ENCODE measurements around the gene SEMA3C. TPM values are rescaled to one million over a fixed set of nuclear protein-coding genes. Genes with fewer than 3 reads are reported as not detected.

Gene SEMA3C
- total and polyA plus RNA-seq, 8 donors = 0.28 to 11.3 (median 1.0) TPM

GRCh38 chr7:80830584-80831285, 88.1 kb downstream of the SEMA3C start:
- 73 to 75% methylated on average over 3 of the region's 3 CpGs for WGBS, 2 donors
- DNase-seq (no peak), FAIRE-seq (no peak), ATAC-seq (peak in 1 of 4 donors; percentile 16)
- no peak for TF ChIP-seq CTCF (IDR thresholded peaks at IDR 0.05)
- Histone ChIP-seq H3K27ac (no peak overlapping the region), H3K27me3 (no peaks in the 10 kb centered on the region), H3K9me3 (no peaks in the 10 kb centered on the region), H3K4me1 (no peaks in the 10 kb centered on the region), H3K36me3 (no peaks in the 10 kb centered on the region), H3K4me3 (no peak overlapping the region)
- intact Hi-C loops (cut with DNase I) = no loop called here

- Histone ChIP-seq H3K4me3 (no peak overlapping the region), H3K9me3 (no peaks in the 10 kb centered on the region), H3K27me3 (no peaks in the 10 kb centered on the region), H3K27ac (no peak overlapping the region), H3K4me1 (no peaks in the 10 kb centered on the region), H3K36me3 (no peaks in the 10 kb centered on the region)
- no peak for DNase-seq
- FAIRE-seq = no peak
- intact Hi-C loops (cut with DNase I) = no loop called here
- WGBS, 2 donors = 41 to 53% methylated on average over 1 of the region's 1 CpG
- TF ChIP-seq CTCF (IDR thresholded peaks at IDR 0.05) = no peak
- no peak for ATAC-seq
Measured at GRCh38 chr7:80830010-80830409, 88.8 kb downstream of the SEMA3C start.

GRCh38 chr7:80829527-80829926, 89.3 kb downstream of the SEMA3C start:
- DNase-seq (no peak), ATAC-seq (no peak), FAIRE-seq (no peak)
- TF ChIP-seq CTCF (IDR thresholded peaks at IDR 0.05) = no peak
- H3K4me3 ChIP-seq = no peak overlapping the region
- no peak overlapping the region for H3K27ac ChIP-seq
- H3K9me3 ChIP-seq = no peaks in the 10 kb centered on the region
- WGBS, 2 donors = 77 to 93% methylated on average over 3 of the region's 3 CpGs
- H3K27me3 ChIP-seq = no peaks in the 10 kb centered on the region
- H3K4me1 ChIP-seq = no peaks in the 10 kb centered on the region
- intact Hi-C loops (cut with DNase I) = no loop called here
- H3K36me3 ChIP-seq = no peaks in the 10 kb centered on the region

- Histone ChIP-seq H3K27ac (no peak overlapping the region), H3K4me1 (no peaks in the 10 kb centered on the region), H3K27me3 (no peaks in the 10 kb centered on the region), H3K4me3 (no peak overlapping the region), H3K9me3 (no peaks in the 10 kb centered on the region), H3K36me3 (no peaks in the 10 kb centered on the region)
- TF ChIP-seq CTCF (IDR thresholded peaks at IDR 0.05) = no peak
- WGBS, 2 donors = 6 to 12% methylated on average over 1 of the region's 1 CpG
- intact Hi-C loops (cut with DNase I) = no loop called here
- peak in 2 of 4 donors; percentile 40 to 68 for ATAC-seq
- DNase-seq = no peak
- FAIRE-seq = no peak
Measured at GRCh38 chr7:80827239-80827633, 91.6 kb downstream of the SEMA3C start.

- peak in 2 of 4 donors; percentile 39 to 69 for ATAC-seq
- intact Hi-C loops (cut with DNase I) = no loop called here
- Histone ChIP-seq H3K4me3 (no peak overlapping the region), H3K36me3 (no peaks in the 10 kb centered on the region), H3K9me3 (no peaks in the 10 kb centered on the region), H3K27me3 (no peaks in the 10 kb centered on the region), H3K27ac (no peak overlapping the region), H3K4me1 (no peaks in the 10 kb centered on the region)
- no peak for FAIRE-seq
- DNase-seq = no peak
- 19 to 26% methylated on average over 3 of the region's 3 CpGs for WGBS, 2 donors
- no peak for TF ChIP-seq CTCF (IDR thresholded peaks at IDR 0.05)
Measured at GRCh38 chr7:80826520-80827238, 92.2 kb downstream of the SEMA3C start.

Measured in pancreas (tissue), 10 donors.